K562 (cell line): ENCODE data around the gene MRPL55. TPM values are rescaled to one million over a fixed set of nuclear protein-coding genes. Genes with fewer than 3 reads are reported as not detected.

ENCODE experiments used
- KLF10 ChIP-seq: fragments of 250-450 bp; sonication (Bioruptor Pico); IDR thresholded peaks from 2 replicates; pipeline ENCODE4 v1.6.1; 2021; ENCODE audit warnings: matching md5 sums
- MGA ChIP-seq: fragments of 450-650 bp; IDR thresholded peaks from 2 replicates; pipeline ENCODE4 v1.6.1; 2016; ENCODE audit warnings: mild to moderate bottlenecking, moderate library complexity
- SIRT6 ChIP-seq: IDR thresholded peaks from one replicate; pipeline ENCODE4 v1.6.1; 2012; ENCODE audit warnings: low read depth, mild to moderate bottlenecking, control low read depth, inconsistent platforms, low read length, moderate library complexity
- SRSF7 ChIP-seq: fragments of 200-400 bp; formaldehyde crosslinking; optimal IDR thresholded peaks from 2 replicates; pipeline ENCODE3; 2017; ENCODE audit warnings: mild to moderate bottlenecking, low read depth, low read length
- ZNF212 ChIP-seq: fragments of 450-650 bp; formaldehyde crosslinking; IDR thresholded peaks from 2 replicates; pipeline ENCODE4 v1.4.0; 2020; ENCODE audit warnings: mild to moderate bottlenecking
- polyA plus RNA-seq, 8 experiments: library from polyadenylated mRNA; depleted of rRNA in 4 of 8; stranded (reverse) in 5 of 8; unstranded in 3 of 8; fragments of >200 nt; fragmentation: Nextera tagmentation in 2 of 8; fragmentation: Illumina TruSeq in 1 of 8; extraction: Ambion mirVana in 2 of 8; extraction: Trizol in 1 of 8; gene quantifications; 2 replicates each; pipeline versions ENCODE4 v1.2.1 to v1.2.3, GENCODE V29; 2011 to 2014; ENCODE audit warnings: inconsistent platforms in 1 of 8, missing spikeins in 1 of 8
- total RNA-seq, 7 experiments: library from RNA; depleted of rRNA in 6 of 7; stranded (reverse); fragments of >200 nt in 6 of 7; fragmentation: Illumina TruSeq in 2 of 7; extraction: Trizol in 2 of 7; gene quantifications; 2 replicates each; pipeline versions ENCODE4 v1.2.1 to v1.2.3, GENCODE V29; 2011 to 2021; ENCODE audit warnings: low replicate concordance in 1 of 7
- TF ChIP-seq, protein P1 (sequence below): sonication (generic); formaldehyde crosslinking; IDR thresholded peaks from 2 replicates; pipeline ENCODE4 v1.8.0; 2023; ENCODE audit warnings: mild to moderate bottlenecking, missing genetic modification reagents
- TF ChIP-seq, protein P2 (sequence below): sonication (generic); formaldehyde crosslinking; IDR thresholded peaks from 2 replicates; pipeline ENCODE4 v1.8.0; 2022; ENCODE audit warnings: missing genetic modification reagents, mild to moderate bottlenecking, moderate library complexity, borderline replicate concordance
- TF ChIP-seq, protein P3 (sequence below): fragments of 450-650 bp; IDR thresholded peaks from 2 replicates; pipeline ENCODE4 v1.6.1; 2017; ENCODE audit warnings: antibody characterized with exemption

The MRPL55 gene
- total and polyA plus RNA-seq, 9 of the 15 experiments (the other 6 are each of a cell fraction or from before 2014, with no cell fraction given) = 34.9 to 228 (median 81.0) TPM

DNA sequence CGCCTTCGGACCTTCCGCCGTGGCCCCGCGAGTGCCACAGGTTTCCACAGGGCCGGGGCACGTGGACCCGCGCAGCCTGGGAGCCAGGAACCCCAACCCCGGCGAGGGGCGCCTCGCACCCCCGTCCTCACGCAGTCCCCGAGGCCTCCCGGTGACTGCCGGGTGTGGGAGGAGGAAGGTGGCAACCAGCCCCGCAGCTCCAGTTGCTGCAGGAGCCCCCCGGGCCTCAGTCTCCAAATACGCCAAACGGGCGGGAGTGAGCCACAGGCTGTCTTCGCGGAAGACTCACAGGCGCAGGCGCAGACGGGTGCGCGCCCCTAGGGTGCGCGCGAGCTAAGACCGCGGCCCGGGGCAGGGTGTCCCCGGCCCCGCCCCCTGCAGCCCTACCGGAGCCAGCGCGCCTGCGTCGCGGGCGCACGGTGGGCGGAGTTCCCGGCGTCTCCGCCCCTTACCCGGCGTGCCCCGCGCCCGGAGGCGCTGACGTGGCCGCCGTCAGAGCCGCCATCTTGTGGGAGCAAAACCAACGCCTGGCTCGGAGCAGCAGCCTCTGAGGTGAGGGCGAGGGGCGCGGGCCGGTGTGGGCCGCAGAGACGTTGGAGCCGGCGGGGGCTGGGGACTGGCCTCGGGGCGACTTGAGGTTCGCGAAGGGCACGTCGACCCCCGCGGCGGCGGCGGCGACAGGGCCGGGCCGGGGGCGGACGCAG lies 26.7 kb downstream of the MRPL55 start, which contains the start of gene ARF1 (continued):
- TF ChIP-seq, protein P1, sequence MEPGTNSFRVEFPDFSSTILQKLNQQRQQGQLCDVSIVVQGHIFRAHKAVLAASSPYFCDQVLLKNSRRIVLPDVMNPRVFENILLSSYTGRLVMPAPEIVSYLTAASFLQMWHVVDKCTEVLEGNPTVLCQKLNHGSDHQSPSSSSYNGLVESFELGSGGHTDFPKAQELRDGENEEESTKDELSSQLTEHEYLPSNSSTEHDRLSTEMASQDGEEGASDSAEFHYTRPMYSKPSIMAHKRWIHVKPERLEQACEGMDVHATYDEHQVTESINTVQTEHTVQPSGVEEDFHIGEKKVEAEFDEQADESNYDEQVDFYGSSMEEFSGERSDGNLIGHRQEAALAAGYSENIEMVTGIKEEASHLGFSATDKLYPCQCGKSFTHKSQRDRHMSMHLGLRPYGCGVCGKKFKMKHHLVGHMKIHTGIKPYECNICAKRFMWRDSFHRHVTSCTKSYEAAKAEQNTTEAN (CRISPR knock-in tag) = no peak
- TF ChIP-seq, protein P2, sequence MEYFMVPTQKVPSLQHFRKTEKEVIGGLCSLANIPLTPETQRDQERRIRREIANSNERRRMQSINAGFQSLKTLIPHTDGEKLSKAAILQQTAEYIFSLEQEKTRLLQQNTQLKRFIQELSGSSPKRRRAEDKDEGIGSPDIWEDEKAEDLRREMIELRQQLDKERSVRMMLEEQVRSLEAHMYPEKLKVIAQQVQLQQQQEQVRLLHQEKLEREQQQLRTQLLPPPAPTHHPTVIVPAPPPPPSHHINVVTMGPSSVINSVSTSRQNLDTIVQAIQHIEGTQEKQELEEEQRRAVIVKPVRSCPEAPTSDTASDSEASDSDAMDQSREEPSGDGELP (CRISPR knock-in tag) = peak; percentile 74
- TF ChIP-seq ZNF212 (CRISPR knock-in tag) = peak; percentile 76; the same call in 1 of the 2 replicates
- no peak for TF ChIP-seq SIRT6
- TF ChIP-seq, protein P3, sequence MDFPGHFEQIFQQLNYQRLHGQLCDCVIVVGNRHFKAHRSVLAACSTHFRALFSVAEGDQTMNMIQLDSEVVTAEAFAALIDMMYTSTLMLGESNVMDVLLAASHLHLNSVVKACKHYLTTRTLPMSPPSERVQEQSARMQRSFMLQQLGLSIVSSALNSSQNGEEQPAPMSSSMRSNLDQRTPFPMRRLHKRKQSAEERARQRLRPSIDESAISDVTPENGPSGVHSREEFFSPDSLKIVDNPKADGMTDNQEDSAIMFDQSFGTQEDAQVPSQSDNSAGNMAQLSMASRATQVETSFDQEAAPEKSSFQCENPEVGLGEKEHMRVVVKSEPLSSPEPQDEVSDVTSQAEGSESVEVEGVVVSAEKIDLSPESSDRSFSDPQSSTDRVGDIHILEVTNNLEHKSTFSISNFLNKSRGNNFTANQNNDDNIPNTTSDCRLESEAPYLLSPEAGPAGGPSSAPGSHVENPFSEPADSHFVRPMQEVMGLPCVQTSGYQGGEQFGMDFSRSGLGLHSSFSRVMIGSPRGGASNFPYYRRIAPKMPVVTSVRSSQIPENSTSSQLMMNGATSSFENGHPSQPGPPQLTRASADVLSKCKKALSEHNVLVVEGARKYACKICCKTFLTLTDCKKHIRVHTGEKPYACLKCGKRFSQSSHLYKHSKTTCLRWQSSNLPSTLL = no peak
- TF ChIP-seq SRSF7 = no peak
- TF ChIP-seq KLF10 (CRISPR knock-in tag) = no peak
- peak; percentile 98 for TF ChIP-seq MGA
